Measurements from ENCODE around the gene SIN3B. TPM values are rescaled to one million over a fixed set of nuclear protein-coding genes. Genes with fewer than 3 reads are reported as not detected.

The SIN3B gene
- total RNA-seq: 13.5 and 16.0 TPM in 2 replicates

GRCh38 chr19:16829010-16829821 is at the start of gene SIN3B:
TSS of gene SIN3B (plus strand) at chr19:16829398. CDS start at chr19:16829421, 23 bp downstream.

GRCh38 chr19:16888629-16889365 is 59.6 kb downstream of the SIN3B start, which contains the start of gene F2RL3:
TSS of gene F2RL3 (plus strand) at chr19:16888999. CDS start at chr19:16889190, 191 bp downstream.

Other genes with a start within 250 kb of the SIN3B start
- 5.4 and 7.1 TPM in 2 replicates for gene MED26, start 201.2 kb upstream of the SIN3B start, total RNA-seq
- gene SMIM7, start 169.3 kb upstream of the SIN3B start, total RNA-seq: 69.4 and 70.1 TPM in 2 replicates
- gene TMEM38A, start 168.3 kb upstream of the SIN3B start, total RNA-seq: 0.34 and 0.74 TPM in 2 replicates
- not detected in 2 replicates for gene NWD1, start 109.6 kb upstream of the SIN3B start, total RNA-seq
- not detected in 2 replicates for gene F2RL3, start 59.6 kb downstream of the SIN3B start, total RNA-seq
- 0.45 and 0.50 TPM in 2 replicates for gene CPAMD8, start 197.4 kb downstream of the SIN3B start, total RNA-seq
- 11.9 and 12.4 TPM in 2 replicates for gene HAUS8, start 246.1 kb downstream of the SIN3B start, total RNA-seq
- 48.4 and 52.9 TPM in 2 replicates for gene MYO9B, start 246.4 kb downstream of the SIN3B start, total RNA-seq

All from bronchus fibroblast of lung (primary cell).